Vagina (tissue), 2 donors: ENCODE data around the gene ACVR2A.

ENCODE experiments used
- CTCF ChIP-seq, 3 experiments: fragments of 450-650 bp in 2 of 3; fragments of 200-600 bp in 1 of 3; sonication (generic) in 1 of 3; IDR thresholded peaks; one replicate each; pipeline ENCODE4 v1.5.1; 2017 to 2019; ENCODE audit warnings: antibody characterized with exemption in 3 of 3, mild to moderate bottlenecking in 2 of 3, moderate library complexity in 2 of 3
- POLR2A ChIP-seq, 2 donors: fragments of 450-650 bp; IDR thresholded peaks; one replicate each; pipeline ENCODE4 v1.6.1; 2017; ENCODE audit warnings: antibody characterized with exemption in 2 of 2, mild to moderate bottlenecking in 2 of 2, moderate library complexity in 2 of 2
- POLR2AphosphoS5 ChIP-seq, 2 donors: sonication (generic); formaldehyde crosslinking; IDR thresholded peaks; one replicate each; pipeline ENCODE4 v1.9.0; 2017; ENCODE audit warnings: antibody characterized with exemption in 2 of 2, mild to moderate bottlenecking in 2 of 2, low read depth in 1 of 2; ENCODE audit not compliant: insufficient read depth in 1 of 2

- TF ChIP-seq POLR2A (IDR thresholded peaks at IDR 0.05) (no peak), CTCF (IDR thresholded peaks at IDR 0.05) (no peak), POLR2AphosphoS5 (IDR thresholded peaks at IDR 0.05; ENCODE audit: insufficient read depth in 1 of 2, low read depth in 1 of 2) (no peak)
These were observed 71.9 kb downstream of the ACVR2A start for GRCh38 chr2:147916723-147917122.
